Right cardiac atrium (tissue), 5 donors: ENCODE measurements around the gene COL4A1. TPM values are rescaled to one million over a fixed set of nuclear protein-coding genes. Genes with fewer than 3 reads are reported as not detected.
A peak's percentile ranks its signal among the peaks of the same experiment; 100 is the strongest.

Experiments
- ATAC-seq, 2 donors: fragments of 200-7000 bp; cut with Tn5 transposase; one replicate each; pipeline versions ENCODE4 v1.8.0 to v1.9.1; 2020; ENCODE audit warnings: moderate library complexity in 2 of 2, mild to moderate bottlenecking in 1 of 2
- DNase-seq, 3 donors: peaks; one replicate each; pipeline ENCODE4 v3.0.0-alpha.2; 2020
- H3K27ac ChIP-seq: one replicate; pipeline ENCODE4 v1.5.1; 2013; ENCODE audit warnings: mild to moderate bottlenecking, low read length, control low read depth, moderate library complexity
- H3K27me3 ChIP-seq: one replicate; pipeline ENCODE4 v1.6.1; 2013; ENCODE audit not compliant: control insufficient read depth, insufficient read depth
- H3K4me1 ChIP-seq: one replicate; pipeline ENCODE4 v1.6.1; 2013; ENCODE audit warnings: low read length; ENCODE audit not compliant: control insufficient read depth, insufficient read depth
- H3K4me3 ChIP-seq: one replicate; pipeline ENCODE4 v1.5.1; 2013; ENCODE audit warnings: low read length, control low read depth
- H3K9me3 ChIP-seq: one replicate; pipeline ENCODE4 v1.6.1; 2013; ENCODE audit warnings: low read length; ENCODE audit not compliant: control insufficient read depth
- WGBS: extraction: QIAGEN DNeasy Blood & Tissue Kit; methylation state at CpG from one replicate; pipeline ENCODE4 v1.1.7; 2013; 5-methylcytosine and 5-hydroxymethylcytosine counted together
- intact Hi-C, 4 donors: fragments of 100-400 bp; cut with DNase I; formaldehyde crosslinking; loops; one replicate each; pipeline versions ENCODE4 v1.11.0 to v1.14.0; 2022 to 2023
- polyA plus RNA-seq: library from polyadenylated mRNA; stranded (reverse); fragments of 200-250 nt; gene quantifications from one replicate; pipeline ENCODE4 v1.2.3, GENCODE V29; 2013
- total RNA-seq, 4 donors: library from RNA; stranded (reverse); fragmentation: NEBNext Ultra II Directional; extraction: Animal tissue kit (Norgen Biotek cat#: 25700); gene quantifications; one replicate each; pipeline ENCODE4 v1.2.1, GENCODE V29; 2021
- donor health status: healthy with polysubstance abuse.
- donor health status: DM: no; HTN: yes; CAD: no.
- donor health status: DM: no; HTN: no; CAD: no.
- donor health status: DM: no; HTN: yes; CAD: no; lungs with severe emphysema.
- donor health status: DM: yes; HTN: yes; CAD: no.

The COL4A1 gene
- total and polyA plus RNA-seq, 5 donors: 69.8 to 267 (median 102) TPM

- intact Hi-C loops: loop anchor here (5.0 to 10.0 kb wide), 7 partner anchors 63 to 107 kb away; no protein-coding TSS in a partner anchor
- ATAC-seq (peak; percentile 9 to 17), DNase-seq (peak in 2 of 3 donors; percentile 69 to 76)
- peak overlapping the region; percentile 78 for H3K4me3 ChIP-seq
- H3K4me1 ChIP-seq: peaks cover 33% of the 10 kb centered on the region
- H3K27me3 ChIP-seq: no peaks in the 10 kb centered on the region
- no peaks in the 10 kb centered on the region for H3K9me3 ChIP-seq
- H3K27ac ChIP-seq: peak overlapping the region; percentile 33
- 1% methylated on average over 64 of the region's 64 CpGs for WGBS
Measured at GRCh38 chr13:110307767-110308655, 1.1 kb upstream of the COL4A1 start.

DNA sequence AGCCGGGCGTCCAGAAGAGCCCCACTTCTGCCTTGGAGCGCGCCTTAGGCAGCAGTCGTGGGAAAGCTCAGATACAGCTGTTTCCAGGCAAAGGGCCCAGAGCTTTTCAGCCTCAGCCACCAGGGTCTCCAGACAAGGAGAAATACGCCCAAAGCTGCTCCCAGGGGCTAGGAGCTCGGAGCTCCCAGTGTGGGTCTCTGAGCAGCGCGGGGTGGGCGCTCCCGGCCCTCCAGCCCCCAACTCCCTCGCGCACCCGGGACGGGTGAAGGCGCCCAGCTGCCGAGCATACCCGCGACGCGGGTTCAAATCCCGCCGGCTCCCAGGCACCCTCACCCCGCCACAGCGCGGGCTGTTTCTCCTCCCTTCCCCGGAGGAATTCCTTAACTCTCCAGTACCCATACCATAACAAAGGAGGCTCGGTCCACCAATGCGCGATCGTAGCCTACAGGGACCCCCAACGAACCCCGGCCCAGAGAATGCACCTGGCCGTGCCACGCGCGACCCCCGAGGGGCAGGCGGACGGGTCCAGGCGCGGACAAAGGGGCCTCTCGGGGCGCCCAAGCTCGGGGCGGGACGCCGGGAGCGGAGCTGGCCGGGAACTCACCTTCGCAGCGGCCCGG is 507 bp downstream of the COL4A1 start:
- Histone ChIP-seq H3K27me3 (no peaks in the 10 kb centered on the region), H3K27ac (peak overlapping the region; percentile 33), H3K9me3 (no peaks in the 10 kb centered on the region), H3K4me3 (peak overlapping the region; percentile 78), H3K4me1 (peaks cover 34% of the 10 kb centered on the region)
- WGBS: 1% methylated on average over 53 of the region's 53 CpGs
- ATAC-seq (peak; percentile 10 to 15), DNase-seq (peak in 2 of 3 donors; percentile 68 to 72)
- intact Hi-C loops: loop anchor here (5.0 to 10.0 kb wide), 7 partner anchors 62 to 108 kb away; no protein-coding TSS in a partner anchor

- Histone ChIP-seq H3K27ac (peak overlapping the region; percentile 71), H3K27me3 (no peaks in the 10 kb centered on the region), H3K9me3 (no peaks in the 10 kb centered on the region), H3K4me3 (peak overlapping the region; percentile 78), H3K4me1 (peaks cover 30% of the 10 kb centered on the region)
- intact Hi-C loops: loop anchor here (5.0 to 10.0 kb wide), 7 partner anchors 61 to 109 kb away; no protein-coding TSS in a partner anchor
- ATAC-seq (no peak), DNase-seq (no peak)
- 0% methylated on average over 6 of the region's 6 CpGs for WGBS
Measured at GRCh38 chr13:110305949-110306339, 1.0 kb downstream of the COL4A1 start.

- no peaks in the 10 kb centered on the region for H3K9me3 ChIP-seq
- intact Hi-C loops: loop anchor here (5.0 to 10.0 kb wide), 7 partner anchors 61 to 109 kb away; no protein-coding TSS in a partner anchor
Measured at GRCh38 chr13:110305544-110305943, 1.4 kb downstream of the COL4A1 start.

GRCh38 chr13:110305001-110305400 is 2.0 kb downstream of the COL4A1 start:
- DNase-seq: no peak
- Histone ChIP-seq H3K27ac (no peak overlapping the region), H3K4me1 (peaks cover 27% of the 10 kb centered on the region)

More at GRCh38 chr13:110305544-110305943, 1.4 kb downstream of the COL4A1 start:
- DNase-seq: no peak
- H3K27me3 ChIP-seq: no peaks in the 10 kb centered on the region
- H3K27ac ChIP-seq: no peak overlapping the region
- peaks cover 28% of the 10 kb centered on the region for H3K4me1 ChIP-seq
- WGBS: 20% methylated on average over 2 of the region's 2 CpGs
- ATAC-seq: no peak
- H3K4me3 ChIP-seq: peak overlapping the region; percentile 78

DNA sequence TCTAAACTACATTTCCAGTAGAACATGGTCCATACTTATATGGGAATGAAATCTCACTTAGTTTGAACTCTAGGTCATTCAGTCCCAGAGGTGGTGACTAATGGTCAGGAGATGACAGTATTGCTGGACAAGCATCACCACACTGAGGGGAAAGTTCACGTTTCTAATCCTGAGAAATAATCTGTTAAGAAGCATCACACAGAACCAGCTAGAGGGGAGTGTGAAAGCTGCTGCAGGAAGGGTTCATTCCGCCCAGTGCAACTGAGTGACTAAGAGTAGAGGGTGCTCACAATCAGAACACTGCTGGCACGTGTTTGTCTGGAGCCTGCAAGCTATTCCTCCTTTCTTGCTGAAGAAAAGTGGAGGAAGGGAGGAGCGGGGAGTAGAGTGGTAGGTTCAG is 2.7 kb downstream of the COL4A1 start:
- Histone ChIP-seq H3K27me3 (no peaks in the 10 kb centered on the region), H3K4me1 (peaks cover 28% of the 10 kb centered on the region), H3K27ac (no peak overlapping the region), H3K9me3 (no peaks in the 10 kb centered on the region), H3K4me3 (peak overlapping the region; percentile 78)
- ATAC-seq: peak in 1 of 2 donors; percentile 7
- no peak for DNase-seq
- intact Hi-C loops: loop anchor here in 3 of 4 donors (10.0 kb wide), 3 partner anchors 59 to 111 kb away; no protein-coding TSS in a partner anchor
- 35% methylated on average over 4 of the region's 4 CpGs for WGBS

More at GRCh38 chr13:110305001-110305400, 2.0 kb downstream of the COL4A1 start:
- H3K4me3 ChIP-seq: peak overlapping the region; percentile 78
- no peaks in the 10 kb centered on the region for H3K9me3 ChIP-seq
- WGBS: 24% methylated on average over 4 of the region's 4 CpGs
- intact Hi-C loops: loop anchor here (5.0 to 10.0 kb wide), 7 partner anchors 60 to 110 kb away; no protein-coding TSS in a partner anchor
- H3K27me3 ChIP-seq: no peaks in the 10 kb centered on the region
- ATAC-seq: no peak

DNA sequence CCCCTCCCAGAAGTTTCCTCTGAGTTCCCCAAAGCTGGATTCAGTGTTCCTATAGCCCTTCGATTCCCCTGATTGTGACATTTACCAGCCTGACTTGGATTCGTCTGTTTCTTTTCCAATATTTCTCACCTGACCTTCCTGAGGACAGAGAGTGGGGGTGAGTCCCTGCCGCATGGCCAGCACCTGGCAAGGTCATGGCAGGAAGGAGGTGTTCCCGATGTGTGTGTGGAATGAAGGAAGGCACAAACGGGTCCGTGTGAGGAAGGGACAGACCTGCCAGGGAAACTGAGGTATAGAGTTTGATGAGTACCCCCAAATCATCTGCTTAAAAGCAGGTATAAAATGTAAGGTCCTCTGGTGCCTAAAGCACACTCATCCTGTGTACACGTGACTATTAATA is 3.3 kb downstream of the COL4A1 start:
- Histone ChIP-seq H3K27me3 (no peaks in the 10 kb centered on the region), H3K4me3 (no peak overlapping the region), H3K27ac (peak overlapping the region; percentile 9), H3K4me1 (peaks cover 26% of the 10 kb centered on the region), H3K9me3 (no peaks in the 10 kb centered on the region)
- 65% methylated on average over 7 of the region's 7 CpGs for WGBS
- ATAC-seq (no peak), DNase-seq (no peak)
- intact Hi-C loops: loop anchor here in 3 of 4 donors (10.0 kb wide), 3 partner anchors 59 to 111 kb away; no protein-coding TSS in a partner anchor

DNA sequence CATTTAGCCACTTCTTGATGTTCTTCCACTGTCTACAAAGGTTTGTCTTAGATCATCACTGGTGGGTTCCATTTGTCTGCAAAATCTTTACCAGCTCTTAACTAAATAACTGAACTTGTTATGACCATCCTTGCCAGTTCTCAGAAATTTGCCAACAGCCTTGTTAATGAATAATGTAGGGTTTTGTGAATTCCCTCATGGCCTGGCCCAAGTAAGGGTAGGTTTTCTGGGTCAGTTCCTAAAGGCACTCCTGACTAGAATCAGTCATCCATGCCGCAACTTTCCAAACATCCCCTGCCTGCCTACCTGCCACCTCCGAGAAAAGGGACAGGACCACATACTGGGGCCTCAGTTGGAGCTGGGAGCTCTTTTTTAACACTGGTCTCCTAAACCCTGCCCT is 4.0 kb downstream of the COL4A1 start:
- no peak overlapping the region for H3K4me3 ChIP-seq
- intact Hi-C loops: loop anchor here in 3 of 4 donors (10.0 kb wide), 3 partner anchors 58 to 112 kb away; no protein-coding TSS in a partner anchor
- DNase-seq (no peak), ATAC-seq (no peak)
- WGBS: 75% methylated on average over 2 of the region's 2 CpGs
- no peaks in the 10 kb centered on the region for H3K9me3 ChIP-seq
- H3K27me3 ChIP-seq: no peaks in the 10 kb centered on the region
- H3K4me1 ChIP-seq: peaks cover 26% of the 10 kb centered on the region
- peak overlapping the region; percentile 32 for H3K27ac ChIP-seq

DNA sequence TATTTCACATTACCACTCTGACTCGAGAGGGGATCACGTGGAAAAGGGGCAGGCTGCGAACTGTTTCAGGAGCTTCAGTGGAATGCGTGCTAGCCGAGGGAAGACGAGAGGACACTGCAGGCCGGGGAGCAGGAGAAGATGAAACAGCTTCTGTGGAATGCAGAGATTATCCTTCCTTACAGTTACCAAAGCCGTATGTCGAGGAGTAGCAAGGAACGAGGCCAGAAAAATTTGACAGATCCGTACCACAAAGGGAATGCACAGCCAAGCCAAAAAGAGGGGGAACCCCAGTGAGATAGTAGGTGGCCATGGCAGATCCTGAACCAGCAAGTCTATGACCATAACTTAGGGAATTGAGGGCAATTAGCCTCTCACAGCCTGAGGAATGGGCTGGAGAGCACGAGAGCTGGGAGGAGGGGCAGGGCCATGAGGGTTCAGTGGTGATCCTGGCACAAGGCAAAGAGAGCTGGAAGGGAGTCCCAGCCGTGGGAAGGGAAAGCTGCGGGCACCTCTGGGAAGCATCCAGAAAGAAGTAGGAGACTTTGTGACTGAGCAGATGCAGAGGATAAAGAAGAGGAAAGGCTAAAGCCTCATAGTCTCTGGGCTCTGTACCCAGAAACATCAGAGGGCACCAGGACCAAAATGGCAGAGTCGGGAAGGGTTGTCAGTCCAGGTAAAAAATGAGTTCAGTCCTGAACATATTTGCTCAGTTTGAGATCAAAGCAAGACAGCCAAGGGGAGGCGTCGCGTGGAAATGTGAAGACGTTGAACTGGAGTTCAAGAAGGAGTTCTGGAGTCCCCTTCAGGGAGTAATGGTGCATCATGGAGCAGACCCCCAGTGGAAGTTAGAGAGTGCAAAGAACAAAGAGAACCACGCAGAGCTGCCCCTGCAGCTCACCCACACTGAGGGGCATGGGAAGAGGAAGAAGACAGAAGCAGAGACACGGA is 5.1 kb downstream of the COL4A1 start:
- H3K27me3 ChIP-seq: no peaks in the 10 kb centered on the region
- H3K4me1 ChIP-seq: peaks cover 26% of the 10 kb centered on the region
- DNase-seq (no peak), ATAC-seq (peak in 1 of 2 donors; percentile 27)
- WGBS: 42% methylated on average over 21 of the region's 21 CpGs
- intact Hi-C loops: loop anchor here in 3 of 4 donors (10.0 kb wide), 3 partner anchors 57 to 113 kb away; no protein-coding TSS in a partner anchor
- H3K4me3 ChIP-seq: no peak overlapping the region
- no peaks in the 10 kb centered on the region for H3K9me3 ChIP-seq
- peak overlapping the region; percentile 63 for H3K27ac ChIP-seq

DNA sequence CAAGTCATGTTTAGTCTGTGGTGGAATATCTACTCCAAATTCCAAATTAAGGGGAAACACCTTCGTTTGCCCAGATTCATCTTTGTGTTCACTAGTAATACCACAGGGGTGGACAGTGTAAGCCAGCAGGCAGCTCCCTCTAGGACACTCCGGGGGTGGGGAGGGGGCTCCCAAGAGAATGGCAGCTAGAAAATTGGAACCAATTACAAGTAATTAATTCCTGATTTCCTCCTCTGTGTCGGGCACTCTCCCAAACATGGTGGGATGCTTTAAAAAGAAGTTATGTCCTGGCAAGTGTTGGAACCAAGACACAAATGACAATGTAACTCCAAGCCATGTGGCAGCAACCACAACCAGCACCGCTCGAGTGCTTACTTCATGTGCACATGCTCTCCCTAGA is 5.9 kb downstream of the COL4A1 start:
- ATAC-seq (no peak), DNase-seq (no peak)
- peaks cover 26% of the 10 kb centered on the region for H3K4me1 ChIP-seq
- H3K4me3 ChIP-seq: no peak overlapping the region
- H3K27me3 ChIP-seq: no peaks in the 10 kb centered on the region
- WGBS: 43% methylated on average over 5 of the region's 5 CpGs
- H3K9me3 ChIP-seq: no peaks in the 10 kb centered on the region
- no peak overlapping the region for H3K27ac ChIP-seq
- intact Hi-C loops: loop anchor here in 3 of 4 donors (10.0 kb wide), 3 partner anchors 56 to 114 kb away; no protein-coding TSS in a partner anchor
